Uterus (tissue), 4 donors: ENCODE data around the gene ZNF775. TPM values are rescaled to one million over a fixed set of nuclear protein-coding genes. Genes with fewer than 3 reads are reported as not detected.

Source experiments
- DNase-seq, 2 donors: peaks; one replicate each; pipeline ENCODE4 v3.0.0-alpha.2; 2019 to 2020
- H3K27ac ChIP-seq, 2 donors: fragments of 200-600 bp; sonication (generic); 1 replicate in 1 of 2; 2 replicates in 1 of 2; pipeline ENCODE4 v1.5.1; 2016 to 2018
- H3K27me3 ChIP-seq, 2 donors: fragments of 200-600 bp; sonication (generic); one replicate each; pipeline ENCODE4 v1.5.1; 2018 to 2019; ENCODE audit warnings: control low read depth in 1 of 2
- H3K36me3 ChIP-seq, 2 donors: fragments of 200-600 bp; sonication (generic); one replicate each; pipeline ENCODE4 v1.5.1; 2019; ENCODE audit warnings: control low read depth in 1 of 2
- H3K4me1 ChIP-seq, 2 donors: fragments of 200-600 bp; sonication (generic); one replicate each; pipeline ENCODE4 v1.5.1; 2018 to 2019; ENCODE audit warnings: control low read depth in 1 of 2
- H3K4me3 ChIP-seq, 2 donors: fragments of 200-600 bp; sonication (generic); 1 replicate in 1 of 2; 2 replicates in 1 of 2; pipeline ENCODE4 v1.5.1; 2018 to 2019; ENCODE audit warnings: mild to moderate bottlenecking in 1 of 2
- H3K9me3 ChIP-seq, 2 donors: fragments of 200-600 bp; sonication (generic); one replicate each; pipeline ENCODE4 v1.5.1; 2019; ENCODE audit warnings: control low read depth in 1 of 2
- CTCF ChIP-seq, 4 experiments: fragments of 200-600 bp in 2 of 4; fragments of 450-650 bp in 2 of 4; sonication (generic) in 2 of 4; IDR thresholded peaks; one replicate each; pipeline ENCODE4 v1.5.1; 2016 to 2019; ENCODE audit warnings: antibody characterized with exemption in 4 of 4, mild to moderate bottlenecking in 2 of 4, moderate library complexity in 1 of 4
- POLR2A ChIP-seq, 2 donors: fragments of 450-650 bp; IDR thresholded peaks; one replicate each; pipeline ENCODE4 v1.6.1; 2016; ENCODE audit warnings: antibody characterized with exemption in 2 of 2, mild to moderate bottlenecking in 1 of 2, moderate library complexity in 1 of 2
- intact Hi-C: fragments of 100-400 bp; cut with DNase I; formaldehyde crosslinking; loops from one replicate; pipeline ENCODE4 v1.15.1; 2023; ENCODE audit warnings: low total_unique reads
- total RNA-seq, 4 donors: library from RNA; depleted of rRNA in 3 of 4; stranded (reverse); fragments of >200 nt in 3 of 4; gene quantifications; one replicate each; pipeline versions ENCODE4 v1.1.0 to v1.2.4, GENCODE V29; 2014 to 2023
- donor health status: DM: yes; HTN: yes; CAD: no.

Gene ZNF775
- total RNA-seq, 4 donors from 2014 or later, result 2.0 to 8.4 (median 6.7) TPM; not detected in 1

GRCh38 chr7:150402671-150403321 lies 23.7 kb downstream of the ZNF775 start:
- no peak for DNase-seq
- no peak overlapping the region for H3K4me3 ChIP-seq
- intact Hi-C loops, result no loop called here

GRCh38 chr7:150403376-150404171 lies 24.4 kb downstream of the ZNF775 start:
- no peak overlapping the region for H3K4me3 ChIP-seq
- no peak for DNase-seq
- H3K9me3 ChIP-seq, result no peaks in the 10 kb centered on the region
- H3K4me1 ChIP-seq, result peaks cover 8 to 9% of the 10 kb centered on the region in 2 donors
- intact Hi-C loops, result no loop called here
- peak overlapping the region; percentile 98 to 99 for H3K27ac ChIP-seq
- no peaks in the 10 kb centered on the region for H3K36me3 ChIP-seq
- H3K27me3 ChIP-seq, result no peaks in the 10 kb centered on the region
- TF ChIP-seq CTCF (IDR thresholded peaks at IDR 0.05), result no peak
- TF ChIP-seq POLR2A (IDR thresholded peaks at IDR 0.05), result no peak

More at GRCh38 chr7:150402671-150403321, 23.7 kb downstream of the ZNF775 start:
- Histone ChIP-seq H3K4me1 (peaks cover 8 to 9% of the 10 kb centered on the region in 2 donors), H3K27ac (no peak overlapping the region), H3K27me3 (no peaks in the 10 kb centered on the region), H3K9me3 (no peaks in the 10 kb centered on the region), H3K36me3 (no peaks in the 10 kb centered on the region)
- TF ChIP-seq CTCF (IDR thresholded peaks at IDR 0.05) (no peak), POLR2A (IDR thresholded peaks at IDR 0.05) (no peak)

GRCh38 chr7:150404172-150404804 lies 25.2 kb downstream of the ZNF775 start:
- intact Hi-C loops, result no loop called here
- Histone ChIP-seq H3K27me3 (no peaks in the 10 kb centered on the region), H3K36me3 (no peaks in the 10 kb centered on the region), H3K27ac (peak overlapping the region; percentile 98 to 99), H3K4me1 (peaks cover 8 to 9% of the 10 kb centered on the region in 2 donors), H3K4me3 (peak overlapping the region; percentile 63 to 80), H3K9me3 (no peaks in the 10 kb centered on the region)
- TF ChIP-seq CTCF (IDR thresholded peaks at IDR 0.05) (no peak), POLR2A (IDR thresholded peaks at IDR 0.05) (no peak)
- no peak for DNase-seq

DNA sequence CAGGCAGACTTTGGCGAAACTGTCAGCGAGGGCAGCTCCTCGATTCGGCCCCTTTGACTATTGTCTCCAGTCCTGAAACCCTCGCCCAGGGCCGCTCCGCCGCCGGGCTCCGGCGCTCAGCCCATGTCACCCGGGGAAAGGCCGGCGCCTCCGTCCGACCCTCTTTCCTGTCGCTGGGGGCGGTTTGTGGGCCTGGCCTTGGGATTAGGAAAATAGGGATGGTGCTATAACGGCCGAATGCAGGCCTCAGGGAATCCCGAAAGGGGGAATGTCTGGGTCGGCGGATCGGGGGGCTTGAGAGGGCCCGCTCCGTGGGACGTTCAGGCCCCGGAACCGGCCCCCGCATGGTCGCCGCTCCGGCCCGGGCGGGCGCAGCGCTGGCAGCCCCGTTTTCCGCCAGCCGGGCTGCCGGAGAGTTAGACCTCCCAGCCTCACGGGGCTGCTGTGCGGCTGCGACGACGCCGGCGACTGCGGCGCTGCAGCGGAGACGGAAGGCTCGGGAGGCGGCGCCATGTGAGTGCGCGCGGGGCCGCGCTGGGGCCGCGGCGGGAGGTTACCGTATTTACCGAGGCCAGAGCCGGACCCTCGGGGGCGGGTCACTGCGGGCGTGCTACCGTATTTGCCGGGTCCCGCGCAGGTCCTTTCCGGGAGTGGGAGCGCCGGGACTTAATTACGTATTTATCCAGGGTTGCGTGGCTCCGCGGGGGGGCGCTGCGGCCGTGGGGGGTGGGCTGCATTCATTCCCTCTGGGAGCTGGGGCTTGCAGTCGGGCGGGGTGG lies 25.9 kb downstream of the ZNF775 start:
- Histone ChIP-seq H3K9me3 (no peaks in the 10 kb centered on the region), H3K4me1 (peaks cover 8 to 9% of the 10 kb centered on the region in 2 donors), H3K4me3 (peak overlapping the region; percentile 63 to 80), H3K27ac (peak overlapping the region; percentile 98 to 99), H3K27me3 (no peaks in the 10 kb centered on the region), H3K36me3 (no peaks in the 10 kb centered on the region)
- intact Hi-C loops, result no loop called here
- DNase-seq, result peak; percentile 89 to 90
- TF ChIP-seq POLR2A (IDR thresholded peaks at IDR 0.05), result peak; percentile 10 to 77
- peak in 2 of 4 experiments; percentile 39 to 49 for TF ChIP-seq CTCF (IDR thresholded peaks at IDR 0.05)
